ENCODE results near the gene CSNK2B.

Gene CSNK2B

GRCh38 chr6:31665501-31666336 lies at the start of gene CSNK2B:
Gene CSNK2B, plus strand, starts transcription at chr6:31666080. Its CDS starts 752 bp downstream, at chr6:31666832.
- DNase-seq: peak; percentile 98

GRCh38 chr6:31617010-31617409 lies 48.9 kb upstream of the CSNK2B start:
- DNase-seq: no peak

- peak; percentile 99 for DNase-seq
Observed at GRCh38 chr6:31619805-31620585, 45.9 kb upstream of the CSNK2B start.

- DNase-seq: peak; percentile 81
Observed at GRCh38 chr6:31620586-31621319, 45.1 kb upstream of the CSNK2B start, which contains the start of gene PRRC2A. Gene PRRC2A, plus strand, starts transcription at chr6:31620715. Its CDS starts 2,075 bp downstream, at chr6:31622790.

GRCh38 chr6:31621320-31621939 lies 44.5 kb upstream of the CSNK2B start:
- DNase-seq: no peak

- DNase-seq: no peak
Observed at GRCh38 chr6:31621991-31622390, 43.9 kb upstream of the CSNK2B start.

- DNase-seq: no peak
Observed at GRCh38 chr6:31622684-31623091, 43.2 kb upstream of the CSNK2B start.

GRCh38 chr6:31624070-31624469 lies 41.8 kb upstream of the CSNK2B start:
- DNase-seq: no peak

- no peak for DNase-seq
Observed at GRCh38 chr6:31626952-31627351, 38.9 kb upstream of the CSNK2B start.

GRCh38 chr6:31627690-31628287 lies 38.1 kb upstream of the CSNK2B start:
- DNase-seq: no peak

- no peak for DNase-seq
Observed at GRCh38 chr6:31629014-31629413, 36.9 kb upstream of the CSNK2B start.

GRCh38 chr6:31630177-31630934 lies 35.5 kb upstream of the CSNK2B start:
- no peak for DNase-seq

GRCh38 chr6:31631209-31631608 lies 34.7 kb upstream of the CSNK2B start:
- no peak for DNase-seq

- no peak for DNase-seq
Observed at GRCh38 chr6:31631681-31632278, 34.1 kb upstream of the CSNK2B start.

GRCh38 chr6:31632279-31632946 lies 33.5 kb upstream of the CSNK2B start:
- DNase-seq: no peak

- no peak for DNase-seq
Observed at GRCh38 chr6:31633447-31633846, 32.4 kb upstream of the CSNK2B start.

- DNase-seq: no peak
Observed at GRCh38 chr6:31634131-31634530, 31.7 kb upstream of the CSNK2B start.

- no peak for DNase-seq
Observed at GRCh38 chr6:31634969-31635575, 30.8 kb upstream of the CSNK2B start.

GRCh38 chr6:31636698-31637596 lies 28.9 kb upstream of the CSNK2B start:
- DNase-seq: no peak
